Medulla oblongata (tissue), 1 donor: ENCODE measurements around the gene METAP1D.

ENCODE experiments used
- DNase-seq: peaks from one replicate; pipeline ENCODE4 v3.0.0-alpha.2; 2015; ENCODE audit errors: extremely low spot score

METAP1D gene

DNA sequence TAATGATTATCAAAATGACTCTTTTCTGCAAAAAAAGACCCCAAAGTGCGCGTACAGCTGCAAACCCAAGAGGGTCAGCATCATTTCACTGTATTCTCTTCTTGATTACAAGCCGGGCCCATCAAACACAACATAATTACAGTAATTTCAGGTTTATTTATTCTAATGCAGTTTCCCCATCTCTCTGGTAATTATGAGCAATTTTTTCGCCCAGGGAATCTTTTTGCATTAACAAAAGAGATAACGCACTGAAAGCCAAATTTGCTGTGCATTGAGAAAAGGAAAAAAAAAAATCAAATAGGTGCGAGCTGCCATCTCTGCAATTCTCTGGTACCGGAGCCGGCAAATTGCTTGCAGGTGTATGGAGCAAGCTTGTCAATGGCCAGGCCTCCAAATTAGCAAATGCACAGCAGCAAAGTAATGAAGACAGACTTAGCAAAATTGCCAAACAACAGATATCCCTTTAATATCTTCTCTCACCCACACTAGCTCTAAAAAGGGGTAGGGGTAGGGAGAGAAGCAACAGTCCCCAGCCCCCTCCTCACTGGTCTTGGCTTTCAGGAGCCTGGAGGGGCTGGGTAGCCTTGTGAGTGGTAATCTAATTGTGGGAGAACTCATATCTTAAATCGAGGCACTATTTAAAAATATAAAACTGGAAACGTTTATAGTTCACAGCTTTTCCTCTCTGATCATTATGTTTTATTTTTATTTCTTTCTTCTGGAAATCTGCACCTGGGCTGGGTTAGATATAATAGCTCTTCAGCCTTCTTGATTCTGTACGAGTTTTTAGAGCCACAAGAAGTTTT is 92.2 kb downstream of the METAP1D start:
- no peak for DNase-seq

DNA sequence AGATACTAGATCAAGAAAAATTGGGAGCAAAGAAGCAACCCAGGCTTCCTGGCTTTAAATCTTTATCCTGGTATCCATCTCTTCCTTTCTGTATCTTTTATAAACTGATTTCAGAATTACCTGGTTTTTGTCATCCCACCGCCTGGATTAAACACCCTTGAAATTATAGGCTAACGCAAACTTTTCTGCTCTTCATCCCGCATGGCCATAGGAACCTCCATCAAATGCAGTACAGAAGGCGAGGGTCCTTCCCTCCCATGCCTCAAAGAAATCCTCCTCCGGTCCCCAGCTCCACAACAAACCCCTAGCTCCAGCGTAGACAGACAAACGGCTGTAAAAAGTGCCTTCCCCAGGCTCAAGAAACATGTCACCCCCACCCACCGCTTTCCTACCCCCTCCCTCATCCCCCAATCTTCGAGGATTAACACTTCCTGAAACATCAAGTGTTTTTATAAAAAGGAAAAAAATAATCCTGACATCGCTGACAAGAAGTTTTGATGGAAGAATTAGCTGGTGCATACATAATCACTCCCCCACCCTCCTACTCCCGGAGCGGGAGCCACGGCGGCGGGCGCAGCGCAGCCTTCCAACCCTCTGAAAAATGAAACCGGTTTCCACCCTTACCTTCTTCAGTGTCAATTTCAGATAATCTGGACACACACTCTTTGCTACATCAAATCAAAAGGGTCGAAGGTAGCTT is 93.1 kb downstream of the METAP1D start:
- DNase-seq = no peak

DNA sequence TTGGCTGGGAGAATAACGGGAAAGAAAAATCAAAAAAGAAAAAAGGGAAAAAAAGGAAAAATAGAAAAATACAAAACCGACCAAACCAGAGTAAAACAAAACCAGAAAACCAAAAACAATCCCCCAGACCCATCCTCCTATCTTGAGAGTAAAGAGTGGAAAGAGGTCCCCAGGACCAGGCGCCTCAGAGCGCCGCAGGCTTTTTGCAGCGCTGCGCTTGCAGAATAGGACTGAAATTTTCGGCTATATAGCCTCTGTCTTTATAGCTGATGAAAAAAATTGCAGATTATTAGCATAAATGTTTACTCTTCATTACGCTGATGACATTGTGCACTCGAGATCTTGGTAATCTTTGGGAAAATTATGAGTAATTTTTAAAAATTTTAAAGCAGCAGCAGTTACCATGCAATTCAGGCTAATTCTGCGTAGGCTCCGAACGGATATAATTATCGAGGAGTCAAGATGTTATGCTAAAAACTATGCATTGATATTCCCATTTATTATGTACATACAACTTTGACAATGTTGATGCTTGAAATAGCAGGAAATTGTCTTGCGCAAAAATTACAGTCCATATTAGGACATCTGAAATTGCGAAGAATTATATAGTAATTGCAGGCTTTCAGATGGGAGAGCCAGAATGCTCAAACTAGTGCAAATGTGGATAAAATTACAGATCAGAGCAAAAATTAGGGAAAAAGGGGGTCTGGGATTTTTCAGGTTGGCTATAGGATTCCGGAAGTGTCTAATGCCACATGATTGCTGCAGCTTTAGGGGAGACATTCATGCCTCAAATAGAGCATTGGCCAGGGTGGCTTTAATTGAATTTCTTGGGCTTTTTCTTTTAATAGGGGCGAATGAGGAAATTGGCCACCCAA is 93.9 kb downstream of the METAP1D start:
- no peak for DNase-seq

DNA sequence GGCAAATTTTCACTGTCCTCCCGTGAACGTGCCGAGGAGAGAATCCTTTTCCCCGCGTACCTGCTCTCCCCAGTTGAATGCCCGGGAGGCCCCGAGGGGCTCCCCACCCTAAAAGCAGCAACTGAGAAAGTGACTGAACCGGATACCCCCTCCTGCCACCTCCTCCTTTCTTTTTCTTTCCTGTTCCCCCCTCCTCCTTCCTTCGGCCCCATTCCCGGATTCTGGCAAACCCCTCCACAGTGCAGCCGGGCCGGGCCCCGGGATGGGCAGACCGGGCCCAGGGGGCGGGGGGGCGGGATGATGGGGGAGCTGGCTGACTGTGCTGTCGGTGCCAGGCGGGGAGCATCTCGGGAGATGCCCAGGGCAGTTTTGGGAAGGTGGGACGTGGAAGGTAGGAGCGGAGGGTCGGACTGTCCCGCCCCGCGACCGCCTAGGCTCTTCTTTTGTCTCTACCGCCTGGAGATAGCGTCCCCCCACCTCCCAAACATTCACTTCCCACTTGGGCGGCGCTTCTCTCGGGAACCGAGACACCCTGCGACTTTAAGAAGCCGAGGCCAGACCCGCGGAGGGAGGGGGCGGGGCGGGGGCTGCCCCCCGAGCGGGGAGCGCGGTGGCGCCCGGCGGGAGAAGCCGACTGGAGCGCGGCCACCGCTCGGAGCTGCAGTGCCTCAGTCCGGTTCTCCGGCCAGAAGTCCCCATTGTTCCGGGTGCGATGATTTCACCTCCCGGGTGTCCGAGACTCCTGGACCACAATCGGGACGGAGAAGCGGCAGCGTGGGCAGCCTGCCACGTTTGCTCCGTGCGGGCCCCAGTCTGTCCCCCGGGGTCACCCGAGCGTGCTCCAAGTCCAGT is 94.8 kb downstream of the METAP1D start:
- no peak for DNase-seq

DNA sequence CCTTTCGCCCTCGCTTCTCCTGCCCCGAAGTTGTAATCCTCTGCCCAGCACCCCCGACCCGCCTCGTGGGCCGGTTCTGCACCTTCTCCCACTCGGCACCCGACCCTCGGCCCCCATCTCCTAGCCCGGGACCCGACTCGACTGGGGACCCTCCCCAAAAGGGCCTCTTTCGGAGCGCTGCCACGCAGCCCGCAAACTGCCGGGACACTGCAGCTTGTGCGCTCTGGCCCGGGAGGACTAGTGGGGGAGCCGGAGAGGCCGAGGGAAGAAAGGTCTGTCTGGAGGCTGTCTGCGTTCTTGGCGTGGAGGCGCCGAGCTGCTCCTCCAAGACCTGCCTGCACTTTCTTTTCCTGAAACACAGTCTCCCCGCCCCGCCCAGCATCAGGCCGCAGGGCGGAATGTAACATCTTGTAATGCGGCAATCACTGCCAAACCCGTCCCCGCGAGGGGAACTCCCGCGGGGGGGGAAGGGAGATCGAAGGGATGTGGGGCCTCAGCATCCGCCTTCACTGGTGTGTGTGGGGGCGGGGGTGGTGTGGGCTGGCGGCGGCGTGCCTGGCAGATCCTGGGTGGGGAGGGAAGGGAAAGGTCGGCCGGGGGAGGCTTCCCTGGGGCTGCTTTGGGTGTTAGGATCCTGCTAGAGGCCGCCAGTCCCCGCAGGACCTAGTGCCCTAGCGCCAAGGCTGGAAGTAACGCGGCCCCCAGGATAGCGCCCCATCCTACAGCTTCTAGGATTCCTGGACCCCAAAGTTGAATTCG is 95.6 kb downstream of the METAP1D start:
- DNase-seq = no peak

DNA sequence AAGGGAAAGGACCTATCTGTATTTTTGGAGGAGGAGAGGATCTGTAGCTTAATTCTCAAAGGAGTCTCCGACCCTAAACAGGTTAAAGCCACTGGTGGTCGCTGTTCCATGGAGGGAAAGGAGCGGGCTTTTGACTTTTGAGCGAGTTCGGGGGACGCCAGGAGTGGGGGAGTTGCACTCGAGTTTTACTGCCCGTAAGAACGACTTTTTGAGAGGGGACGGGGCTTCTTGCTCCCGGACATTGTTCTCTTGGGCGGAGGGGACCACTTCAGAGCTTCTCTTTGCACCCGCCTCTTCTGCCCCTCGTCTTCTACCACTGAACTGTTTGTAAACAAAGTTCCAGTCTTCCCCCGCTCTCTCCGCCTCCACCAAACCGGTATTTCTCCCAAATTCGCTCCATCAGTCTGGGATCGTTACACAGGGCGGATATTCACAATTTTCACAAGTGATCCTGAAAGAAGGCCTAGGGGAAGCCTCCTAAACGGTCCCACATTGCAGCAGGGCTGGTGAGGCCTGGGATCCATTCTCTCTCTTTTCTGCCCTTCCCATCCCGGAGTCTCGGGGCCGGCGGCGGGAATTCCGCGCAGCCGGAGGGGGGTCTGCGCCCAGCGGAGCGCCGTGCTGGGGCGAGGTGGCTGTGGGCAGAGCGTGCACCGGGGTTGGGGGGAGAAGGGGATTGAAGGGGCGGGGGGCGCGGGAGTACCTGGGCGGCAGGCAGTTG is 96.3 kb downstream of the METAP1D start:
- DNase-seq = no peak

DNA sequence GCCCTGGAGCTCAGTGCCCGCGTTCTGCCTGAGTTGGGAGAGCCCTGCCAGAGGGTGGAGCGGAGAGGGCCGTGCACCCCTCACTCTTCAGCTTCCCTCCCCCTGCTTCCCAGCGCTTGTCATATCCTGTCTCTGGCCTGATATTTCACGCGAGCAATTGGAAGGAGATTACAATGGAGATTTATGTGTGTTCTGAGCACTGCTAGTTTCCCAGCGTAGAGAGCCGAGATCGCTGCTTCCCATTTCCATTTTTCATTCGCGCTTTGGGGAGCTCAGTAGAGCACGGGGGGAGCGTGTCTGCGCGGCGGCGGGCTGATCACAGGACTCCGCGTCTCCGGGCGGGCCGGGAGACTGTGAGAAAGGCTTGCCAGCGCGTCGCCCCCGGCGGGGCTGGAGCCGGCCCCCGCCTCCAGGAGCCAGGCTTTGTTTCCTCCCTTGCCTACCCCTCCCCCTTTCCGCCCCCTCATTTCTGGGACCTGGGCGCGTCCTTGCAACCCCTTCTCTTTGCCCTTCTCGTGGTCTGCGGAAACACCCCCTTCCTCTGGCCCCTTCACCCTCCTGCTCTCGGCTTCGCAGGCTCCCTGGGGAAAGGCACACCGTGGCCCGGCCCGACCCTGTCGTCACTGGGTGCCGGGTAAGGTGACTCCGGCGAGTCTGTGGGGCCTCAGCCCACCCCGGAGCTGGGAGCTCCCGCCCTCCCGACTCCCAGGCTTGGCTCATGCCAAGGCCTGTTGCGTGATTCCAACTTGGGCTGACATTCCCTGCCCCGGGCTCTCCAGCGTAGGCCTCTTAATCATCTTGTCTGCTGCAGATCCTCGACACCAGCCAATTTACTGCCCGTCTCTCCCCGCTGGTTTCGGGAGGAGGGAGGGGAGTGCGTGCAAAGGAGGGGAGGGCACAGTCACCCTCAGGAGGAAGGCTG is 97.1 kb downstream of the METAP1D start:
- no peak for DNase-seq

DNA sequence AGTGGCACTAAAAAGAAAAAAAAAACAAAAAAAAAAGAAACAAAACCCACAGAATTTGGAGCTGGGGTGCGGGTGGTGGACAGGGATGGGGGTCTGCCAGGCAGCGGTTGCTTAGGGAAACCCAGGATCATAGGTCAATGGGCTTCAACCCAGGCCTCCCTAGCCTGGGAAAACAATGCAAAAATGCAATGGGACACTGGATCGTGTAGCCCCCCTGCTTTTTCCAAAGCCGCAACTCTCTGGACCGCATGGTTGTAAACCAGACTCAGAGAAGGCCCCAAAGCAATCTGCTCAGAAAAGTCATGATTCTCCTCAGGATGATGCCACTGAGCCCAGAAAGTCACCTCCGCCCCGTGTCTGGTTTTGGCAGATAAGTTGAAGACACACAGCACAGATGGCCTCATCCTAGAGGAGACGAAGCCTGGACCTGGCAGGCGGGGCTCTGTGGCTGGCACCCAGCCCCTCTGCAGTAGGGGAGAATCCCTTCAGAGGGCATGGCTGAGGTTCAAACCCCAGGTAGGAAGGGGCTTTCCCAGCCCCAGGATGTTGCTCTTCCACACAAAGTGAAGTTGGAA is 97.9 kb downstream of the METAP1D start:
- DNase-seq = no peak

DNA sequence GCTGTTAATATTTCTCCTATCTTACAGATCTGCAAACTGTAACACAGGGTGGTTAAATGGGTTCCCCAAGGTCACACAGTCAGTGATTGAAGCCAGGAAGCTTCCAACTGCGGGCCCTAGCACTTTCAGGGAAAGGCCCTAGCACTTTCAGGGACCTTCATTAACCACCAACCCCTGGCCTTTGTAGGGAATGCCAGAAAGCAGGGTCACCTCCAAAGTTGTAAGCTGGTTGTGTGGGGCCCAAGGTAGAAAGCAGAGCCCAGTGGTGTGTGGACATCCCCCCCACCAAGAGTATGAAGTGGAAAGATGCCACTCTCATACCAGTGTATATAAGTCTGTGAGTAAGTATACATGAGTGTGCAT is 98.5 kb downstream of the METAP1D start:
- no peak for DNase-seq

DNA sequence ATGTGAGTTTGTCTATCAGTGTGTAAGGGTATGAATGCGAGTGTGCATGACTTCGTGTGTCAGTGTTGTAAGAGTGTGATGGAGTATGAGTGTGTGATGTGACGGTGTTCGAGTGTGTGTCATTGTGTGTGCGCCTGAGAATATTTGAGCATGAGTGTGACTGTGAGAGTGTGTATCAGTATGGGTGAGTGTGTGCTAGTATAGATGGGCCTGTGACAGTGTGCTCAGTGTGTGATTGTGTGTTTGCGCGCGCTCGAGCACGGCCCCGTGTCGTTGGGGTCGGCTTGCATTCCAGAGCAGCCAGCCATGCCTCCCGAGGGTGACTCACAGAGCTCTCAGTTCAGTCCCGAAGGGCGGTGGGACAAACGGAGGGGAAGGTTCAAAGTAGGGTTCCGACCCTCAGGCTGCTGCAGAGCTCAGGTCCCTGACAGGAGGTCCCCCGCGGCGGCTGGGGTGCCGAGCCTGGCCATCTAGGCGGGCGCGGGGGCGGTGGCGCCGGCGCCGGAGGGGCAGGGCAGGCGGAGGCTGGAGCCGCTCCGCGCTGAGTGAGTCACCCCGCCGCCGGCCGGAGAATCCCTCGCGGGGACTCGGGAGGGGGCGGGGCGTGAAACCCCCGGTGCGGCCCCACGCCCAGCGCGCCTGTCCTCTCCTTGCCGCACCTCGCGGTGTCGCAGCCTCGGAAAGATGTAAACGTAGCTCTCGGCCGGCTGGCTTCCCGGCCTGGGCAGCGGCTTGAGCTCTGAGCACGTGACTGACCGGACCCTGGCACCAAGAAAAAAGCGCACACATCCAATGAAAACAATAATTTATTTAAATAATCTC is 99.1 kb downstream of the METAP1D start:
- no peak for DNase-seq

DNA sequence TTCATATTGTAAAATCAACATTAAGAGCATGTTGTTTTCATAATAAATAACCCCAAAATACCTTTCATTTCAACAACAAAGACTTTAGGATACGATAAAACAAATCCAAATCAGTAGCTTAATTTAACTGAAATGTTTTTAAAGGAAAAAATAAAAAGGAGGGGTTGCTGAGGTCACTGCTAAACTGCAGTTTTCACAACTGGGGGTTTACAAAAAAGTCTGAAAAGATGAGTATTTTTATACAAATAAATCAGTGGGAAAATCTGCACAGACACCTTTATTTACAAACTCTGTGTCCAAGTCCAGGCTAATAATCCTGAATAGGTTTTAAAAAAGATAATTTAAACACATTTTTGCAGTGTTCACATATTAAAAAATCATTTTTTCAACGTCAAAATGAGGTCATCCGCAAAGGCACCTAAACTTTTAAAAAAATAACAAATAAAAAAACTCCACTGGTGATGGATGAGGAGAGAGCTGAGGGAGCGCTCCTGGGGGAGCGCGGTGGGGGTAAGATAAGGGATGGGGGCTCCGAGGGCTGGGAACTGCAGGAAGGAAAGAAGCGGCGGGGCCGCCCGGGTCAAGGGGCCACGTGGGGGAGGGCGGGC is 99.8 kb downstream of the METAP1D start:
- DNase-seq = no peak

DNA sequence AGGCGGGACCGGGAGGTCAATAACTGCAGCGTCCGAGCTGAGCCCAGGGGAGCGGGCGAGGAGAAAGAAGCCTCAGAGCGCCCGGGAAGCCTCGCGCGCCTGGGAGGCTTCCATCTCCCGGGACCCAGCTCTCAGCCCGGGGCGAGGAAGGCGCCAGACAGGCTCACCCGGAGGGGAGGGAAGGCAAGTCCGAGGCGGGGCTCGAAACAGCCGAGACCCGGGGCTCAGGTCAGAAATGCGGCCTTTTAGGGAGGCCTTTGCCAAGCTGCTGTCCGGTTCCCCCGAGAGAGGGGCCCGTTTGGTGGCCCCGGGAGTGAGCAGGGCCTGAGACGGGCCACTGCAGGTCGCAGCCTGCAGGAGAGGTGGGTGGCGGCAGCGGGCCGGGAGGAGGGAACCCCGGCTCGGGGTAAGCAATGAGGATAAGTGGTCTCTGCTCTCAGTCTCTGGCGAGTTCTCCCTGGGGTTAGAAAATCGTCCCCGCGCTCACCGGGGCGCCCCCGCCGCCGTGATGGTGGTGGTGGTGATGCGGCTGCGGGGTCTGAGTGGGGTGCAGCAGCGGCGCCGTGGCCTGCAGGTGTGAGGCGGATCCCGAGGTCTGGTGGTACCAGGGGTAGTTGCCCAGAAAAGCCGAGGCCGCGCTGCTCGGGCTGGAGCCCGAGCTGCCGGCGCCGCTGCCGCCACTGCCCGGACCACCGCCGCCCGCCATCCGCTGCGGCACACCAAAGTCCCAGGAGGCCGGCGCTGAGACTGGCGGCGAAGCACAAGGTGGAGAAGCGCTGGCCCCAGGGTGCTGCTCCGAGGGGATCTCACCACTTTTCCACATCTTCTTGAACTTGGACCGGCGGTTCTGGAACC is 100.6 kb downstream of the METAP1D start:
- no peak for DNase-seq

DNA sequence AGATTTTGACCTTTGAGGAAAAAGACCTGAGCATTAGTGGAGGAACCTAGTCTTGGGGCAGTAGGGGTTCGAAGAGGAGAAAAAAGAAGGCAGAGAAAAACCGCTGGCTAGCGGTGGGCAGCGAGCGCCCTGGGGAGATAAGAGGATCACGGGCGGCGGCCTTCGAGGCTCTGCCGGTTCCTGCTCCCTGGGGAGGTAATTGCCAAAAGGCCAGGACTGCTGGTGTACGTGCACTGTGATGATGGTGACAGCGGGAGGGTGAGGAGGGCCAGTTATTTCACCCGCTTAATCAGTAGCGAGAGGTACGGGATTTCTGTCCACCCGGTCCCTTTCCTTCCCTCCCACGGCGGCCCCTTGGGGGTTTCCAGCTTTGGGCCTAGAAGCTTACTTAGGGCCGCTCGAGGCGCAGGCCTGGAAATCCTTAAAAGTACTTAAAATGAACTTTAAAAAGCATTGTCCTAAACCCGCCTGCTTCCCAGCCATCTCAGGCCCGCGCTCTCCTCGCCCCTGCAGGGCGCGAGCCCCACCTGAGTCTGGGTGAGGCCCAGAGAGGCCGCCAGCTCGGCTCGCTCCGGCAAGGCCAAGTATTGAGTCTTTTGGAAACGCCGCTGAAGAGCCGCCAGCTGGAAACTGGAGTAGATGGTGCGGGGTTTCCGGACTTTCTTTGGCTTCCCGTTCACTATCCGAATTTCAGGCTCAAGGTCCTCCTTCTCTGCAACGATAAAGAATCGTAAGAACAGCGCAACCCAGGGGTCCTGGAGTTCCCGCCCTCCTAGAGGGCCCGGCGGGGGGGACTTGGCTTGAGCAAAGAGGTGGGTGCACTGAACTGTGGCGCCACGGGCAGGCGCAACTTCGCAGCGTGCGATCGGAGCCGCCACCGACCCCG is 101.4 kb downstream of the METAP1D start:
- no peak for DNase-seq

DNA sequence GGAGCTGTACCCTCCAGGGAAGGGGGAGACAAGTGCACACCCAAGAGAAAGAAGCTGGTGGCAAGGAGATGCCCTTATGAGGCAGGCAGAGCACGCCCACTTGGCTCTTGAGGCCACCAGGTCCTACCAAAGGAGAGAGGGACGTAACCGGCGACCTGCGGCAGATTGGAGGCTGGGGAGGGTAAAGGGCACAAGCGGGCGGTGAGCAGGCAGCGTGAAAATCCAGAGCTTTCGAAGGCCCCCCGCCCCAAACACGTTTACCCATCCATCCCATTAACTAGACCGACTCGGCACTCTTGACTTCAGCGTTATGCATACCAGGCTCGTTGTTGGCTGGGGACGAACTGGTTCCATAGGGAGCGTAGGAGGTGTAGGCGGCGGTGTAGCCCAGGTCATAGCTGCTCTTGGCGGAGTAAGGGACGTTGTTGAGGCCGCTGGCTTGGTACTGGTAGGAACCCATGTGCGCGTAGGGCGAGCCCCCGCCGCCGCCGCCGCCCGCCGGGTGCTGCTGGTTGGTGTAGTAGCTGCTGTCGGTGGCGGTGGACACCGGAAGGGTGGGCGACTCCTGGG is 102.2 kb downstream of the METAP1D start:
- no peak for DNase-seq
